K562 (cell line): ENCODE results near the gene NUBP2. TPM values are rescaled to one million over a fixed set of nuclear protein-coding genes. Genes with fewer than 3 reads are reported as not detected.

Experiments
- ATAC-seq: fragments of 200-7000 bp; cut with Tn5 transposase; 3 replicates; pipeline ENCODE4 v1.9.1; 2020; ENCODE audit warnings: moderate library complexity
- BruUV-seq: library from RNA; stranded (reverse); fragments of 400-500 nt; replicated peaks from 2 replicates; lab custom pipeline; 2021; lab: Mats Ljungman, UMichigan
- CTCF ChIA-PET: fragments of 300-600 bp; formaldehyde crosslinking; extraction: SDS; loops from one replicate; lab custom pipeline; 2021; ENCODE audit warnings: low intra/inter-chr PET ratio; lab: Yijun Ruan, JAX
- POLR2A ChIA-PET: fragments of 300-600, 350-650 bp; sonication (Branson Sonifier 250); formaldehyde crosslinking; extraction: SDS; loops from one replicate; lab custom pipeline; 2021; ENCODE audit warnings: antibody characterized with exemption, inconsistent platforms; lab: Yijun Ruan, JAX
- DNase-seq, 4 experiments: peaks; one replicate each; pipeline versions ENCODE4 v3.0.0 to v3.0.0-alpha.2; 2011 to 2018; ENCODE audit warnings: low spot score in 3 of 4, mixed read lengths in 3 of 4; ENCODE audit errors: extremely low read depth in 1 of 4
- FAIRE-seq: peaks from 2 replicates; lab custom pipeline; 2011; peaks lifted over from hg19 to GRCh38; lab: Jason Lieb, UNC
- H2AFZ ChIP-seq: 2 replicates; pipeline ENCODE4 v1.6.0; 2011; ENCODE audit warnings: low read depth, low read length, control low read depth, inconsistent platforms
- H3K27ac ChIP-seq: fragments of 200-600 bp; 3 replicates; pipeline ENCODE4 v1.8.0; 2011; ENCODE audit warnings: low read depth, mild to moderate bottlenecking, control low read depth, inconsistent platforms, low read length, moderate library complexity, mixed read lengths; ENCODE audit errors: extremely low read depth
- H3K27me3 ChIP-seq, 2 experiments: fragments of 300-600 bp in 1 of 2; 2 replicates in 1 of 2; 3 replicates in 1 of 2; pipeline versions ENCODE4 v1.6.0 to v1.8.0; 2011; ENCODE audit warnings: inconsistent platforms in 2 of 2, low read length in 2 of 2, mild to moderate bottlenecking in 1 of 2, mixed read lengths in 1 of 2, moderate library complexity in 1 of 2; ENCODE audit not compliant: control insufficient read depth in 2 of 2, insufficient read depth in 2 of 2
- H3K36me3 ChIP-seq: fragments of 300-600 bp; 3 replicates; pipeline ENCODE4 v1.8.0; 2011; ENCODE audit warnings: mild to moderate bottlenecking, low read length, inconsistent platforms; ENCODE audit not compliant: control insufficient read depth, insufficient read depth
- H3K4me1 ChIP-seq, 2 experiments: fragments of 200-600 bp in 1 of 2; replicated peaks in 1 of 2; 2 replicates in 1 of 2; 3 replicates in 1 of 2; pipeline versions ENCODE4 v1.5.1 to v1.8.0; 2011; ENCODE audit warnings: inconsistent platforms in 2 of 2, low read length in 2 of 2, mild to moderate bottlenecking in 1 of 2, mixed read lengths in 1 of 2, moderate library complexity in 1 of 2; ENCODE audit not compliant: control insufficient read depth in 2 of 2, insufficient read depth in 2 of 2
- H3K4me2 ChIP-seq: 2 replicates; pipeline ENCODE4 v1.6.1; 2011; ENCODE audit warnings: low read length, control low read depth, inconsistent platforms, mixed read lengths; ENCODE audit not compliant: insufficient read depth
- H3K4me3 ChIP-seq: fragments of 200-600 bp; sonication (generic), shearing (Covaris generic); 2 replicates; pipeline ENCODE4 v1.5.1; 2016; ENCODE audit warnings: control low read depth, inconsistent platforms
- H3K79me2 ChIP-seq: fragments of 200-600 bp; 3 replicates; pipeline ENCODE4 v1.8.0; 2011; ENCODE audit warnings: low read length, inconsistent platforms; ENCODE audit not compliant: control insufficient read depth, insufficient read depth
- H3K9ac ChIP-seq, 2 experiments: 2 replicates each; pipeline versions ENCODE4 v1.6.0 to v1.6.1; 2011; ENCODE audit warnings: low read depth in 2 of 2, low read length in 2 of 2, control low read depth in 1 of 2, inconsistent platforms in 1 of 2, mild to moderate bottlenecking in 1 of 2, mixed read lengths in 1 of 2; ENCODE audit not compliant: insufficient read depth in 1 of 2
- H3K9me1 ChIP-seq: one replicate; pipeline ENCODE4 v1.6.0; 2011; ENCODE audit warnings: inconsistent platforms, mild to moderate bottlenecking, low read length, moderate library complexity; ENCODE audit not compliant: control insufficient read depth, insufficient read depth
- H3K9me3 ChIP-seq: replicated peaks from 2 replicates; pipeline ENCODE4 v1.5.1; 2011; ENCODE audit warnings: low read depth, low read length, inconsistent platforms; ENCODE audit not compliant: control insufficient read depth, insufficient read depth
- H4K20me1 ChIP-seq: replicated peaks from 2 replicates; pipeline ENCODE4 v1.6.1; 2011; ENCODE audit warnings: low read length, inconsistent platforms, mixed read lengths; ENCODE audit not compliant: control insufficient read depth, insufficient read depth
- MNT ChIP-seq, 2 experiments: fragments of 450-650 bp; conservative IDR thresholded peaks; 2 replicates each; pipeline ENCODE4 v1.6.1; 2017; ENCODE audit warnings: mild to moderate bottlenecking in 2 of 2, moderate library complexity in 2 of 2
- NFRKB ChIP-seq: fragments of 450-650 bp; IDR thresholded peaks from 2 replicates; pipeline ENCODE4 v1.6.1; 2016; ENCODE audit warnings: low read depth
- WGBS: fragments of 100-300 bp; shearing (Covaris generic); methylation state at CpG from one replicate; pipeline ENCODE4 v1.1.6; 2016; ENCODE audit warnings: low coverage, mixed read lengths; ENCODE audit not compliant: insufficient coverage; ENCODE audit errors: missing lambda C conversion rate; 5-methylcytosine and 5-hydroxymethylcytosine counted together
- in situ Hi-C: fragments of 300-500 bp; cut with MboI; formaldehyde crosslinking; loops from 4 replicates; pipeline ENCODE4 v1.15.0; 2018; ENCODE audit warnings: inconsistent platforms, mixed read lengths
- intact Hi-C: fragments of 100-400 bp; cut with micrococcal nuclease; formaldehyde crosslinking; loops from 2 replicates; pipeline ENCODE4 v1.14.2; 2022
- polyA plus RNA-seq, 8 experiments: library from polyadenylated mRNA; depleted of rRNA in 4 of 8; stranded (reverse) in 5 of 8; unstranded in 3 of 8; fragments of >200 nt; fragmentation: Nextera tagmentation in 2 of 8; fragmentation: Illumina TruSeq in 1 of 8; extraction: Ambion mirVana in 2 of 8; extraction: Trizol in 1 of 8; gene quantifications; 2 replicates each; pipeline versions ENCODE4 v1.2.1 to v1.2.3, GENCODE V29; 2011 to 2014; ENCODE audit warnings: inconsistent platforms in 1 of 8, missing spikeins in 1 of 8
- total RNA-seq, 7 experiments: library from RNA; depleted of rRNA in 6 of 7; stranded (reverse); fragments of >200 nt in 6 of 7; fragmentation: Illumina TruSeq in 2 of 7; extraction: Trizol in 2 of 7; gene quantifications; 2 replicates each; pipeline versions ENCODE4 v1.2.1 to v1.2.3, GENCODE V29; 2011 to 2021; ENCODE audit warnings: low replicate concordance in 1 of 7

Gene NUBP2
- total and polyA plus RNA-seq, 9 of the 15 experiments (the other 6 are each of a cell fraction or from before 2014, with no cell fraction given): 1.8 to 115 (median 24.0) TPM

GRCh38 chr16:1766701-1767100 lies 16.1 kb upstream of the NUBP2 start:
- peaks cover 86% of the 10 kb centered on the region; the same call in 2 of the 3 replicates for H3K36me3 ChIP-seq
- POLR2A ChIA-PET: interaction anchor here (0.7 kb wide), 1 partner anchor 14 kb away, joined by 3 read pairs; no protein-coding TSS in a partner anchor
- no peak overlapping the region for H3K4me2 ChIP-seq
- no peak for ATAC-seq
- no peaks in the 10 kb centered on the region for H3K27me3 ChIP-seq
- in situ Hi-C loops (no loop called here), intact Hi-C loops (no loop called here)
- no TSS peak for BruUV-seq
- peaks cover 17 to 95% of the 10 kb centered on the region in 2 experiments; a peak in 4 of 5 replicates for H3K4me1 ChIP-seq
- no peak for DNase-seq
- no peak overlapping the region for H3K9ac ChIP-seq
- FAIRE-seq: no peak
- H2AFZ ChIP-seq: no peak overlapping the region
- CTCF ChIA-PET: no interaction called here
- no peak overlapping the region for H3K27ac ChIP-seq
- no peaks in the 10 kb centered on the region for H3K9me3 ChIP-seq
- peaks cover 18% of the 10 kb centered on the region for H3K79me2 ChIP-seq
- H3K4me3 ChIP-seq: no peak overlapping the region
- WGBS: 83% methylated on average over 9 of the region's 18 CpGs
- 0 out of 2 replicates have a peak, but pooled peaks cover 4% of the 10 kb centered on the region for H4K20me1 ChIP-seq
- no peaks in the 10 kb centered on the region for H3K9me1 ChIP-seq
- TF ChIP-seq MNT (conservative IDR thresholded peaks at IDR 0.05) (no peak), NFRKB (no peak)
